Measurements from ENCODE around the gene DAB1. TPM values are rescaled to one million over a fixed set of nuclear protein-coding genes. Genes with fewer than 3 reads are reported as not detected.

The DAB1 gene
- total RNA-seq, 4 donors from 2014 or later: 0.48 to 1.2 TPM; not detected in 2

GRCh38 chr1:57279909-57280666 is 143.8 kb downstream of the DAB1 start:
- 50 to 57% methylated on average over 2 to 3 of the region's 3 CpGs for WGBS, 2 donors (ENCODE audit: low coverage in 1 of 2)
- TF ChIP-seq EP300 (IDR thresholded peaks at IDR 0.05; ENCODE audit: low read depth) (no peak), POLR2AphosphoS5 (IDR thresholded peaks at IDR 0.05) (no peak), POLR2A (IDR thresholded peaks at IDR 0.05) (no peak), CTCF (IDR thresholded peaks at IDR 0.05) (no peak)
- no peaks in the 10 kb centered on the region for H3K4me1 ChIP-seq
- no peaks in the 10 kb centered on the region for H3K27me3 ChIP-seq
- intact Hi-C loops (cut with DNase I; ENCODE audit: low total_unique reads): no loop called here
- H3K9me3 ChIP-seq: no peaks in the 10 kb centered on the region
- in situ Hi-C loops (cut with MboI; ENCODE audit: low pct_ligation_motif_present in 1 of 4, low pct_unique_long_range_greater_than_20kb in 1 of 4, low sequenced_read_pairs in 3 of 4): no loop called here
- H3K4me3 ChIP-seq: no peak overlapping the region
- DNase-seq: no peak
- H3K27ac ChIP-seq: no peak overlapping the region
- no peaks in the 10 kb centered on the region for H3K36me3 ChIP-seq

- H3K4me1 ChIP-seq: no peaks in the 10 kb centered on the region
- TF ChIP-seq POLR2A (IDR thresholded peaks at IDR 0.05): no peak
- no peak for TF ChIP-seq EP300 (IDR thresholded peaks at IDR 0.05; ENCODE audit: low read depth)
- TF ChIP-seq CTCF (IDR thresholded peaks at IDR 0.05): no peak
- no peak for TF ChIP-seq POLR2AphosphoS5 (IDR thresholded peaks at IDR 0.05)
- intact Hi-C loops (cut with DNase I; ENCODE audit: low total_unique reads): no loop called here
- H3K27me3 ChIP-seq: no peaks in the 10 kb centered on the region
- no peak overlapping the region for H3K4me3 ChIP-seq
- H3K27ac ChIP-seq: no peak overlapping the region
- no peaks in the 10 kb centered on the region for H3K36me3 ChIP-seq
- H3K9me3 ChIP-seq: no peaks in the 10 kb centered on the region
- 78 to 96% methylated on average over 3 of the region's 3 CpGs for WGBS, 2 donors (ENCODE audit: low coverage in 1 of 2)
- in situ Hi-C loops (cut with MboI; ENCODE audit: low pct_ligation_motif_present in 1 of 4, low pct_unique_long_range_greater_than_20kb in 1 of 4, low sequenced_read_pairs in 3 of 4): no loop called here
- DNase-seq: no peak
Measured at GRCh38 chr1:57278558-57278957, 145.3 kb downstream of the DAB1 start.

DNA sequence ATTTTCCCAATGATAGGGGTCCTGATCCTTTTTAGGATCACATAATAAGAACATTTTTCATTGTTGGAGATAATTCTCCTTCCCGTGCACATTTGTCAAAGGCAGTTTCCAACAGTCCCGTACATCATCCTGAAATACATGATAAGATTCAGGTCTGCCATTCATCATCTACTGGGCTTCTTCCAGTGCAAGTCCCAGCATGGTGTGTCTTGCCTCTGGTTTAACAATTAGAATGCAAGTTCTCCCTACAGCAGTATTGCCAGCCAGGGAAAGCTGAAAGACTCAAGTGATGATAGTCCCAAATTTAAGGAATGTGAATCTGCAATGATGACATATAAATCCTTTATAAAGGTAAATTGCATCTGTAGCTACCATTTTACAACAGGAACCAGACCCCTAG is 146.2 kb downstream of the DAB1 start:
- no peak for DNase-seq
- intact Hi-C loops (cut with DNase I; ENCODE audit: low total_unique reads) (no loop called here), in situ Hi-C loops (cut with MboI; ENCODE audit: low pct_ligation_motif_present in 1 of 4, low pct_unique_long_range_greater_than_20kb in 1 of 4, low sequenced_read_pairs in 3 of 4) (no loop called here)
- H3K27me3 ChIP-seq: no peaks in the 10 kb centered on the region
- no peaks in the 10 kb centered on the region for H3K36me3 ChIP-seq
- H3K9me3 ChIP-seq: no peaks in the 10 kb centered on the region
- H3K27ac ChIP-seq: no peak overlapping the region
- TF ChIP-seq POLR2A (IDR thresholded peaks at IDR 0.05): no peak
- TF ChIP-seq POLR2AphosphoS5 (IDR thresholded peaks at IDR 0.05): no peak
- no peak for TF ChIP-seq CTCF (IDR thresholded peaks at IDR 0.05)
- no peak for TF ChIP-seq EP300 (IDR thresholded peaks at IDR 0.05; ENCODE audit: low read depth)
- WGBS, 2 donors (ENCODE audit: low coverage in 1 of 2): 67 to 86% methylated on average over 1 to 2 of the region's 2 CpGs
- no peak overlapping the region for H3K4me3 ChIP-seq
- no peaks in the 10 kb centered on the region for H3K4me1 ChIP-seq

- Histone ChIP-seq H3K4me3 (no peak overlapping the region), H3K9me3 (no peaks in the 10 kb centered on the region), H3K36me3 (no peaks in the 10 kb centered on the region), H3K27me3 (no peaks in the 10 kb centered on the region), H3K4me1 (no peaks in the 10 kb centered on the region), H3K27ac (no peak overlapping the region)
- in situ Hi-C loops (cut with MboI; ENCODE audit: low pct_ligation_motif_present in 1 of 4, low pct_unique_long_range_greater_than_20kb in 1 of 4, low sequenced_read_pairs in 3 of 4): no loop called here
- WGBS, 2 donors (ENCODE audit: low coverage in 1 of 2): 66 to 69% methylated on average over 4 to 5 of the region's 5 CpGs
- DNase-seq: no peak
- intact Hi-C loops (cut with DNase I; ENCODE audit: low total_unique reads): no loop called here
- TF ChIP-seq POLR2A (IDR thresholded peaks at IDR 0.05): no peak
- TF ChIP-seq POLR2AphosphoS5 (IDR thresholded peaks at IDR 0.05): no peak
- no peak for TF ChIP-seq CTCF (IDR thresholded peaks at IDR 0.05)
- TF ChIP-seq EP300 (IDR thresholded peaks at IDR 0.05; ENCODE audit: low read depth): no peak
Measured at GRCh38 chr1:57276918-57277317, 146.9 kb downstream of the DAB1 start.

Measured in transverse colon (tissue), 4 donors.